Endothelial cell of umbilical vein (primary cell): Measurements from ENCODE around the gene SLC25A19. TPM values are rescaled to one million over a fixed set of nuclear protein-coding genes. Genes with fewer than 3 reads are reported as not detected.

ENCODE experiments used
- BruUV-seq: library from RNA; stranded (reverse); fragments of 400-500 nt; replicated peaks from 2 replicates; lab custom pipeline; 2021; lab: Mats Ljungman, UMichigan
- CTCF ChIA-PET: fragments of 300-600, 350-600 bp; sonication (Branson Sonifier 250); formaldehyde crosslinking; loops from one replicate; lab custom pipeline; 2021; ENCODE audit warnings: antibody characterized with exemption, inconsistent platforms; lab: Charles Lee
- POLR2A ChIA-PET: fragments of 300-600, 350-600 bp; sonication (Branson Sonifier 250); formaldehyde crosslinking; loops from one replicate; lab custom pipeline; 2021; ENCODE audit warnings: antibody characterized with exemption, inconsistent platforms; lab: Charles Lee
- DNase-seq: peaks from one replicate; pipeline ENCODE4 v3.0.0-alpha.2; 2011; ENCODE audit warnings: low read depth, low spot score
- FAIRE-seq: peaks from 2 replicates; lab custom pipeline; 2011; peaks lifted over from hg19 to GRCh38; lab: Jason Lieb, UNC
- H2AFZ ChIP-seq: 2 replicates; pipeline ENCODE4 v1.6.0; 2012; ENCODE audit warnings: low read depth, low read length, control low read depth, inconsistent platforms
- H3K27ac ChIP-seq: 2 replicates; pipeline ENCODE4 v1.5.1; 2011; ENCODE audit warnings: low read depth, mild to moderate bottlenecking, control low read depth, low read length, moderate library complexity; ENCODE audit not compliant: insufficient read depth
- H3K27me3 ChIP-seq, 2 experiments: 2 replicates each; pipeline versions ENCODE4 v1.6.0 to v1.6.1; 2011; ENCODE audit warnings: low read length in 2 of 2, mixed read lengths in 1 of 2; ENCODE audit not compliant: control insufficient read depth in 2 of 2, insufficient read depth in 2 of 2
- H3K36me3 ChIP-seq, 2 experiments: 2 replicates in 1 of 2; 3 replicates in 1 of 2; pipeline ENCODE4 v1.5.1; 2011; ENCODE audit warnings: low read length in 2 of 2, mild to moderate bottlenecking in 1 of 2, moderate library complexity in 1 of 2; ENCODE audit not compliant: control insufficient read depth in 2 of 2, insufficient read depth in 2 of 2; ENCODE audit errors: extremely low read depth in 1 of 2
- H3K4me1 ChIP-seq: 3 replicates; pipeline ENCODE4 v1.5.1; 2011; ENCODE audit warnings: mild to moderate bottlenecking, low read length; ENCODE audit not compliant: control insufficient read depth, insufficient read depth; ENCODE audit errors: extremely low read depth
- H3K4me2 ChIP-seq: 2 replicates; pipeline ENCODE4 v1.6.1; 2011; ENCODE audit warnings: low read length, control low read depth, mixed read lengths; ENCODE audit not compliant: insufficient read depth
- H3K4me3 ChIP-seq, 3 experiments: fragments of 200-600 bp in 1 of 3; sonication (generic), shearing (Covaris generic) in 1 of 3; replicated peaks in 1 of 3; 2 replicates each; pipeline ENCODE4 v1.5.1; 2011 to 2016; ENCODE audit warnings: control low read depth in 3 of 3, low read length in 3 of 3, mild to moderate bottlenecking in 2 of 3, inconsistent platforms in 1 of 3, low read depth in 1 of 3, moderate library complexity in 1 of 3; ENCODE audit not compliant: insufficient read depth in 1 of 3
- H3K79me2 ChIP-seq: 2 replicates; pipeline ENCODE4 v1.6.0; 2012; ENCODE audit warnings: low read length, inconsistent platforms; ENCODE audit not compliant: control insufficient read depth, insufficient read depth
- H3K9ac ChIP-seq: replicated peaks from 2 replicates; pipeline ENCODE3; 2011; ENCODE audit warnings: low read length, control low read depth; ENCODE audit not compliant: insufficient read depth; ENCODE audit errors: extremely low read depth
- H3K9me1 ChIP-seq: replicated peaks from 3 replicates; pipeline ENCODE4 v1.6.0; 2011; ENCODE audit warnings: mild to moderate bottlenecking, low read length; ENCODE audit not compliant: control insufficient read depth, insufficient read depth; ENCODE audit errors: extremely low read depth
- H3K9me3 ChIP-seq: replicated peaks from 2 replicates; pipeline ENCODE4 v1.5.1; 2012; ENCODE audit warnings: low read length, inconsistent platforms; ENCODE audit not compliant: control insufficient read depth, insufficient read depth
- H4K20me1 ChIP-seq: replicated peaks from 2 replicates; pipeline ENCODE3; 2011; ENCODE audit warnings: mild to moderate bottlenecking, low read length; ENCODE audit not compliant: control insufficient read depth, insufficient read depth; ENCODE audit errors: extremely low read depth
- EZH2 ChIP-seq: IDR thresholded peaks from 2 replicates; pipeline ENCODE4 v1.6.1; 2012; ENCODE audit warnings: borderline replicate concordance, low read depth, mild to moderate bottlenecking, moderate library complexity, low read length, inconsistent platforms; ENCODE audit not compliant: severe bottlenecking
- FOS ChIP-seq: IDR thresholded peaks from 2 replicates; pipeline ENCODE4 v1.6.1; 2011; ENCODE audit warnings: mild to moderate bottlenecking, low read length, moderate library complexity, borderline replicate concordance; ENCODE audit not compliant: insufficient read depth
- GATA2 ChIP-seq: IDR thresholded peaks from 2 replicates; pipeline ENCODE4 v1.7.0; 2011; ENCODE audit warnings: low read depth, mild to moderate bottlenecking, moderate library complexity, mixed read lengths, low read length; ENCODE audit not compliant: insufficient read length, insufficient read depth
- JUN ChIP-seq: IDR thresholded peaks from 2 replicates; pipeline ENCODE4 v1.6.1; 2011; ENCODE audit warnings: borderline replicate concordance, low read depth; ENCODE audit not compliant: insufficient read length, insufficient read depth
- MYC ChIP-seq: IDR thresholded peaks from one replicate; pipeline ENCODE4 v1.6.1; 2011; ENCODE audit warnings: mild to moderate bottlenecking, low read depth, low read length
- POLR2A ChIP-seq: IDR thresholded peaks from 2 replicates; pipeline ENCODE4 v1.6.1; 2012; ENCODE audit warnings: low read depth, mild to moderate bottlenecking, control low read depth, low read length
- POLR2AphosphoS5 ChIP-seq: IDR thresholded peaks from 2 replicates; pipeline ENCODE4 v1.6.1; 2012; ENCODE audit warnings: low read depth, mild to moderate bottlenecking, control low read depth, low read length, moderate library complexity; ENCODE audit not compliant: insufficient read depth
- dilution Hi-C: fragments of 300-500 bp; cut with MboI; formaldehyde crosslinking; loops from one replicate; pipeline ENCODE4 v1.15.0; 2019; ENCODE audit warnings: low sequenced_read_pairs; ENCODE audit not compliant: extremely low pct_ligation_motif_present
- intact Hi-C: fragments of 100-400 bp; cut with micrococcal nuclease; formaldehyde crosslinking; loops from one replicate; pipeline ENCODE4 v1.10.0; 2022
- polyA plus RNA-seq, 4 experiments: library from polyadenylated mRNA; depleted of rRNA in 3 of 4; stranded (reverse) in 3 of 4; unstranded in 1 of 4; fragments of >200 nt; gene quantifications; 2 replicates each; pipeline versions ENCODE4 v1.2.1 to v1.2.3, GENCODE V29; 2011 to 2012; ENCODE audit warnings: missing spikeins in 1 of 4
- total RNA-seq: library from RNA; stranded (reverse); gene quantifications from 2 replicates; pipeline ENCODE4 v1.2.3, GENCODE V29; 2021
- TF ChIP-seq, protein P1 (sequence below): IDR thresholded peaks from 2 replicates; pipeline ENCODE4 v1.6.1; 2011; ENCODE audit not compliant: insufficient read depth, insufficient read length
- TF ChIP-seq, protein P2 (sequence below), 2 donors: IDR thresholded peaks; 1 replicate in 1 of 2; 2 replicates in 1 of 2; pipeline ENCODE4 v1.5.1; 2011; ENCODE audit warnings: low read length in 2 of 2, mild to moderate bottlenecking in 2 of 2, moderate library complexity in 2 of 2, control low read depth in 1 of 2, inconsistent platforms in 1 of 2, low read depth in 1 of 2; ENCODE audit not compliant: insufficient read depth in 1 of 2; ENCODE audit errors: extremely low read depth in 1 of 2

SLC25A19 gene
- total and polyA plus RNA-seq, 2 donors (not counting 3 experiments of a cell fraction or from before 2014, with no cell fraction given): 20.6 to 20.9 TPM

DNA sequence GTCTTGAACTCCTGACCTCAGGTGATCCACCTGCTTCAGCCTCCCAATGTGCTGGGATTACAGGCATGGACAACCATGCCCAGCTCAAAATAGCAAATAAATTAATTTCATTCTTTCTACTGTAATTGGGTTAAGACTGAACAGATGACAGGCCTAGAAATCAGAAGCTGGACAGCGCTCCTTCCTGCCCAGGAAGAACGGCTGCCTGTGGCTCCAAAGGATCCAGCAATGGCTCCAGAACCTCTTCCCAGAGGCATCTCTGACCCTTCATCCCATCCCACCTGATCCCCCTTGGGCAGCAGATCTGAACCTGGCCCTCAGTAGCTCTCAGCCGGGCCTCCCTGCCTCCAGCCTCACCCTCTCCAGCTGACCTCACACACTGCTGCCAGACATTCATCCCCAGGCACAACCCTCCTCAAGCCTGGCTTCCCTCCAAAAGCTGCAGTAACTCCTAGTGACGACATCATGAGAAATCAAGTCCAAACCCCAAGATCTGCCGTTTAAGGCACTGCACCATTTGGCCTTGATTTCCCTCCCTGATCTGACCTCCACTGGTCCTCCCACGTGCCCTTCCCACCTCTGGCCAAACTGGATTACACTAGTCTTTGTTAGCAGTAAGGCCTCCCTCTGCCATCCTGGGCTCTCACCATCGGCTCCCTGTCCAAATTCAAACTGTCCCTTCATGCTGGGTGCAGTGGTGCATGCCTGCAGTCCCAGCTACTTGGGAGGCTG lies 15.1 kb downstream of the SLC25A19 start:
- H3K9me1 ChIP-seq: no peaks in the 10 kb centered on the region
- H3K27me3 ChIP-seq: no peaks in the 10 kb centered on the region
- H3K36me3 ChIP-seq: no peaks in the 10 kb centered on the region
- no peak overlapping the region for H2AFZ ChIP-seq
- no peak for FAIRE-seq
- no peak for TF ChIP-seq FOS
- TF ChIP-seq POLR2AphosphoS5: no peak
- TF ChIP-seq JUN: no peak
- no peak for TF ChIP-seq POLR2A
- no peak overlapping the region for H3K4me3 ChIP-seq
- no peak overlapping the region for H3K4me2 ChIP-seq
- no peak overlapping the region for H3K27ac ChIP-seq
- POLR2A ChIA-PET: no interaction called here
- BruUV-seq: no TSS peak
- CTCF ChIA-PET: no interaction called here
- intact Hi-C loops (no loop called here), dilution Hi-C loops (no loop called here)
- no peaks in the 10 kb centered on the region for H3K79me2 ChIP-seq
- DNase-seq: no peak
- H3K4me1 ChIP-seq: peaks cover 13% of the 10 kb centered on the region
- no peak overlapping the region for H3K9ac ChIP-seq
- H3K9me3 ChIP-seq: no peaks in the 10 kb centered on the region
- H4K20me1 ChIP-seq: no peaks in the 10 kb centered on the region

DNA sequence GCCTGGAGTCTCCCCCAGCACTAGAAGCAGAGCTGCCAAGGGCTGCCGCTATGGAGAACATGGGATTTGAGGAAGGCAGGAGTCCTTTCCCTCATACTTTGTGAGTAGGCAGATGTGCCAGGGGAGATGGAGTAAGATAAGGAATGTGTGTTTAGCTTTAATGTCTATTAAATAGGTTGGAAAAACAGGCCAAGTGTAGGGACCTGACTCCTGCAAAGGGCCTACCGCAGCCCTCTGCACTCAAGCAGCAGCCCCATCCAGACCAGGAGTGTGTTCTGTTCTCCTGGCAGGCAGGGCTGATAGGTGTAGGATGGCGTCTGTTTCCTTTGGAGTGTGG lies 16.4 kb downstream of the SLC25A19 start:
- no peak overlapping the region for H3K27ac ChIP-seq
- no peak for DNase-seq
- H3K4me1 ChIP-seq: peaks cover 19% of the 10 kb centered on the region
- no peak for FAIRE-seq
- no peaks in the 10 kb centered on the region for H4K20me1 ChIP-seq
- H3K27me3 ChIP-seq: no peaks in the 10 kb centered on the region
- no peaks in the 10 kb centered on the region for H3K9me3 ChIP-seq
- H3K36me3 ChIP-seq: no peaks in the 10 kb centered on the region
- CTCF ChIA-PET: interaction anchor here (1.3 to 4.1 kb wide), 2 partner anchors 11 to 146 kb away, joined by 3 to 80 read pairs; partner anchors contain the start of genes GGA3 and MRPS7
- POLR2A ChIA-PET: no interaction called here
- H3K4me3 ChIP-seq: no peak overlapping the region
- H2AFZ ChIP-seq: no peak overlapping the region
- no peak overlapping the region for H3K9ac ChIP-seq
- H3K79me2 ChIP-seq: no peaks in the 10 kb centered on the region
- dilution Hi-C loops (no loop called here), intact Hi-C loops (no loop called here)
- TF ChIP-seq JUN (no peak), POLR2AphosphoS5 (no peak), GATA2 (no peak), POLR2A (no peak), MYC (no peak), FOS (no peak), EZH2 (no peak)
- TF ChIP-seq, protein P1, sequence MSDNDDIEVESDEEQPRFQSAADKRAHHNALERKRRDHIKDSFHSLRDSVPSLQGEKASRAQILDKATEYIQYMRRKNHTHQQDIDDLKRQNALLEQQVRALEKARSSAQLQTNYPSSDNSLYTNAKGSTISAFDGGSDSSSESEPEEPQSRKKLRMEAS: no peak
- TF ChIP-seq, protein P2, sequence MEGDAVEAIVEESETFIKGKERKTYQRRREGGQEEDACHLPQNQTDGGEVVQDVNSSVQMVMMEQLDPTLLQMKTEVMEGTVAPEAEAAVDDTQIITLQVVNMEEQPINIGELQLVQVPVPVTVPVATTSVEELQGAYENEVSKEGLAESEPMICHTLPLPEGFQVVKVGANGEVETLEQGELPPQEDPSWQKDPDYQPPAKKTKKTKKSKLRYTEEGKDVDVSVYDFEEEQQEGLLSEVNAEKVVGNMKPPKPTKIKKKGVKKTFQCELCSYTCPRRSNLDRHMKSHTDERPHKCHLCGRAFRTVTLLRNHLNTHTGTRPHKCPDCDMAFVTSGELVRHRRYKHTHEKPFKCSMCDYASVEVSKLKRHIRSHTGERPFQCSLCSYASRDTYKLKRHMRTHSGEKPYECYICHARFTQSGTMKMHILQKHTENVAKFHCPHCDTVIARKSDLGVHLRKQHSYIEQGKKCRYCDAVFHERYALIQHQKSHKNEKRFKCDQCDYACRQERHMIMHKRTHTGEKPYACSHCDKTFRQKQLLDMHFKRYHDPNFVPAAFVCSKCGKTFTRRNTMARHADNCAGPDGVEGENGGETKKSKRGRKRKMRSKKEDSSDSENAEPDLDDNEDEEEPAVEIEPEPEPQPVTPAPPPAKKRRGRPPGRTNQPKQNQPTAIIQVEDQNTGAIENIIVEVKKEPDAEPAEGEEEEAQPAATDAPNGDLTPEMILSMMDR (IDR thresholded peaks at IDR 0.05; ENCODE audit: extremely low read depth in 1 of 2, insufficient read depth in 1 of 2, low read depth in 1 of 2, low read length in 2 of 2): no peak
- BruUV-seq: no TSS peak
- no peak overlapping the region for H3K4me2 ChIP-seq
- H3K9me1 ChIP-seq: no peaks in the 10 kb centered on the region
